ENCODE results near the gene TGIF2.
"Not testable (repeated sequence)": the region's sequence is repeated elsewhere in the genome, so short reads cannot be mapped to it uniquely, and the experiment has no call there.

Gene TGIF2

DNA sequence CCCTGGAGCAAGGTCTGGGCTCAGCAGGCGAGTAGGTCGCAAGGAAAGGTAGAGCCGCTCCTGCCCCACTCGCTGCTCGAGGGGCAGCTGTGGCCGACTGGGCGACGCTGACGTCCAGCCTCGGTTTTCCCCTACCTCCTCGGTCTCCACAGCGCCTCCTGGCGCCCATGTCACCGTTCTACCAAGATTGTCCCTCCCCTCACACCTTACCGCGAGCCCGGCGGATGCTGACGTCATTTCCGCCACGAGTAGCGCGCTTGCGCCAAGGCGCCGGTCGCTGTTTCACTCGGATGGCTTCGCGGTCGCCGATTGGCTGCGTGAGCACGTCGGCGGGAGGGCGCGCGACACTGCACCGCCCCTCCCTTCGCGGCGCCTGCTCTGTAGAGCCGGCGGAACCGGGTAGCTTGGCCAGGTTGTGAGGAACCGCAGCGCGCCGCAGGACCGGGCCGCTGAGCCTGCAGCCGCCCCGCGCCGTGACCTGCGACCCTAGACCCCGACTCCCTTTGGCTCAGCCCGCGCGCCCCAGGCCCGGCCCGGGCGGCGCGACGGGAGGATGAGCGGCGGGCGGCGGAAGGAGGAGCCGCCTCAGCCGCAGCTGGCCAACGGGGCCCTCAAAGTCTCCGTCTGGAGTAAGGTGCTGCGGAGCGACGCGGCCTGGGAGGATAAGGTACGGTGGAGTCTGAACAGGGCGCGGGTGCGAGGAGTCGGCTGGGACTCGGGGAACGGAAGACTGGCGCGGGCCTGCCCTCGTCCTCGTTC, 32.2 kb downstream of the TGIF2 start, which contains the start of gene RAB5IF:
TSS of gene RAB5IF (plus strand) at position 381 of the 759 bp plus-strand sequence. CDS start at position 554, 173 bp downstream.
- no peaks in the 10 kb centered on the region for H3K9me3 Mint-ChIP-seq
- H3K27me3 Mint-ChIP-seq (ENCODE audit: low read depth, poor library complexity), result peaks cover 13% of the 10 kb centered on the region
- peak within 1 kb of the TSS; percentile 99 for H3K4me3 Mint-ChIP-seq

DNA sequence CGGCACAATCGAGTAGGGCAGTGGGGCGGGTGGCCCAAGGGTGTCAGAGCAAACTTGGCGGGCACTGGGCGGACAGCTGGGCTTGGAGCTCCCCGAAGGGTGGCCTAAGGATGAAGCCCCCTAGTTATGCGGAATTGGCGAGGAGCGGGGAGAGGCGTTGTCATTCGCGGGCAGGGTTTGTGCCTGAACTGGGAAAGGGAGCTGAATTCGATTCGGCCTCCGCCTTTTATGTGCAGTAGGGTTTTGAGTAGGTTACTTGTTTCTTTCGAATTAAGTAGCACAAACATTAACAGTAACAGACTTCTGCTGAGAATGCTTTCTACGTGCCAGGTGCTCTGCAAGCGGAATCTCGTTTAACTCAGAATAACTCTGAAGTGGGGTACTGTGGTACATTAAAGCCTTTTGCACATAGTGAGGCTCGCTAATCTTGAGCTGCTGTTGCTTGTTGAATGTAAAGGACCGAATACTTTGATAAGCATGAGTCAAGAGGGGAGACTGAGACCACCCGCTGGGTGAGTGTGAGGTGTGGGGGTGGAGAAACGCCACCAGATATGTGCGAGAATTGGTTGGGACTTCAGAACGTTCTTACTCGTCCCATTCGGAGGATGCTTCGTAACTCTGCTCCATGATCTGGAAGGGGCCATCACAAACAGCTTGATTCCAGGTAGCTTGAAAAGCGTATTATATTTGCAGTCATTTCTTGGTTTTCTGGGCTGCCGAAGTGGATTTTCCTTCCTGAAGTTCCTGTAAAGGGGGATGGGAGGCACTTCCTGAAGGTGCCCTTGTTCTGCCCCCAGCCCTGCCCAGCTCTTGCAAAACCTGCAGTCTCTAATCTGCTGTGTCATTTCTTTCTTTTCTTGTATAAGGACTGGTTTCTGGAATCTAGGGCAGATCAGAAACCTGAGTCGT, 33.0 kb downstream of the TGIF2 start:
- Mint-ChIP-seq H3K4me1 (peaks cover 25% of the 10 kb centered on the region), H3K27me3 (ENCODE audit: low read depth, poor library complexity) (peaks cover 13% of the 10 kb centered on the region), H3K9me3 (no peaks in the 10 kb centered on the region), H3K36me3 (ENCODE audit: low read depth) (peaks cover 25% of the 10 kb centered on the region), H3K4me3 (peak overlapping the region; percentile 99), H3K27ac (peak overlapping the region; percentile 99)
- TF ChIP-seq, protein P1, sequence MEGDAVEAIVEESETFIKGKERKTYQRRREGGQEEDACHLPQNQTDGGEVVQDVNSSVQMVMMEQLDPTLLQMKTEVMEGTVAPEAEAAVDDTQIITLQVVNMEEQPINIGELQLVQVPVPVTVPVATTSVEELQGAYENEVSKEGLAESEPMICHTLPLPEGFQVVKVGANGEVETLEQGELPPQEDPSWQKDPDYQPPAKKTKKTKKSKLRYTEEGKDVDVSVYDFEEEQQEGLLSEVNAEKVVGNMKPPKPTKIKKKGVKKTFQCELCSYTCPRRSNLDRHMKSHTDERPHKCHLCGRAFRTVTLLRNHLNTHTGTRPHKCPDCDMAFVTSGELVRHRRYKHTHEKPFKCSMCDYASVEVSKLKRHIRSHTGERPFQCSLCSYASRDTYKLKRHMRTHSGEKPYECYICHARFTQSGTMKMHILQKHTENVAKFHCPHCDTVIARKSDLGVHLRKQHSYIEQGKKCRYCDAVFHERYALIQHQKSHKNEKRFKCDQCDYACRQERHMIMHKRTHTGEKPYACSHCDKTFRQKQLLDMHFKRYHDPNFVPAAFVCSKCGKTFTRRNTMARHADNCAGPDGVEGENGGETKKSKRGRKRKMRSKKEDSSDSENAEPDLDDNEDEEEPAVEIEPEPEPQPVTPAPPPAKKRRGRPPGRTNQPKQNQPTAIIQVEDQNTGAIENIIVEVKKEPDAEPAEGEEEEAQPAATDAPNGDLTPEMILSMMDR (IDR thresholded peaks at IDR 0.05), result no peak
- DNase-seq, result no peak

More for the DNA sequence above, 32.2 kb downstream of the TGIF2 start, which contains the start of gene RAB5IF:
- DNase-seq, result peak; percentile 99
- TF ChIP-seq, protein P1 (IDR thresholded peaks at IDR 0.05), result peak; percentile 82
- Mint-ChIP-seq H3K36me3 (ENCODE audit: low read depth) (peaks cover 21% of the 10 kb centered on the region), H3K27ac (peak within 1 kb of the TSS; percentile 99), H3K4me1 (peaks cover 28% of the 10 kb centered on the region)

DNA sequence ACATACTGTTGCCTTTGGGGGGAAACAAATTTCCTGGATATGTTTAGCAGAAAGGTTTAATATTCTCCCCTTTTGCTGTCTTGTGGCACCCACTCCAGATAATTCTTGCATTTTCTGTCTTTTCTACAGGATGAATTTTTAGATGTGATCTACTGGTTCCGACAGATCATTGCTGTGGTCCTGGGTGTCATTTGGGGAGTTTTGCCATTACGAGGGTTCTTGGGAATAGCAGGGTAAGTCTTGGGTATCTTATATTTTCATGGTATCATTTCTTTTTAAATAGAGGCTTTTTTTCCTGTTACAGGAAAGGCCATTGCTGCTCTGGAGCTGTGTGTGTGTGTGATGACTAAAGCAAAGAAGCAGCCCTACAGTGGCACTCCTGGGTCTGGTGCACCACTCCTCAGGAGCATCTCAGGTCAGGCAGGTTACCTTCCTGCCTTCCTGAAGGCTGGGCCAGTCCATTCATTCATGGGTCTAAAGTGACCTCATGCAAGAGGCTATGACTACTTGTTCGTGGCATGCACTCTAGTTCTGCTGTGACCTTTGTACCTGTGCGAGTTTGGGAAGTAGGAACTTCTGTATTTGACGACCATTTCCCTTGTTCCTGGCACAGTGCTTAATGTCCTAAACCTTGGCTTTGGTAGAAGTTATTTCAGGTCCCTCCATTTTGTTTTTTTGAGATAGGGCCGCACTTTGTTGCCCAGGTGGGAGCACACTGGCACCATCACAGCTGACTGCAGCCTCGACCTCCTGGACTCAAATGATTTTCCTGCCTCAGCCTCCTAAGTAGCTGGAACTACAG, 34.4 kb downstream of the TGIF2 start:
- Mint-ChIP-seq H3K36me3 (ENCODE audit: low read depth) (peaks cover 37% of the 10 kb centered on the region), H3K27ac (peak overlapping the region; percentile 84), H3K9me3 (no peaks in the 10 kb centered on the region), H3K4me3 (peak overlapping the region; percentile 59), H3K4me1 (peaks cover 20% of the 10 kb centered on the region), H3K27me3 (ENCODE audit: low read depth, poor library complexity) (peaks cover 12% of the 10 kb centered on the region)
- DNase-seq, result no peak
- TF ChIP-seq, protein P1 (IDR thresholded peaks at IDR 0.05), result no peak

DNA sequence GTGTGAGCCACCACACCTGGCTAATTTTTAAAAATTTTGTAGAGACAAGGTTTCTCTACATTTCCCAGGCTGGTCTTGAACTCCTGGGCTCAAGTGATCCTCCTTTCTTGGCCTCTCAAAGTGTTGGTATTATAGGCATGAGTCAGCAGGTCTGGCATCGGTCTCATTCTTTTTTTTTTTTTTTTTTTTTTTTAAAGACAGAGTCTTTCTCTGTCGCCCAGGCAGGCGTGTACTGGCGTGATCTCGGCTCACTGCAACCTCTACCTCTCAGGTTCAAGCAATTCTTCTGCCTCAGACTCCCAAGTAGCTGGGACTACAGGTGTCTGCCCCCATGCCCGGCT, 35.0 kb downstream of the TGIF2 start:
- Mint-ChIP-seq H3K36me3 (ENCODE audit: low read depth) (peaks cover 41% of the 10 kb centered on the region), H3K4me1 (peaks cover 20% of the 10 kb centered on the region)
- not testable (repeated sequence) for DNase-seq; H3K27me3 Mint-ChIP-seq (ENCODE audit: low read depth, poor library complexity); H3K4me3 Mint-ChIP-seq; H3K27ac Mint-ChIP-seq; H3K9me3 Mint-ChIP-seq

DNA sequence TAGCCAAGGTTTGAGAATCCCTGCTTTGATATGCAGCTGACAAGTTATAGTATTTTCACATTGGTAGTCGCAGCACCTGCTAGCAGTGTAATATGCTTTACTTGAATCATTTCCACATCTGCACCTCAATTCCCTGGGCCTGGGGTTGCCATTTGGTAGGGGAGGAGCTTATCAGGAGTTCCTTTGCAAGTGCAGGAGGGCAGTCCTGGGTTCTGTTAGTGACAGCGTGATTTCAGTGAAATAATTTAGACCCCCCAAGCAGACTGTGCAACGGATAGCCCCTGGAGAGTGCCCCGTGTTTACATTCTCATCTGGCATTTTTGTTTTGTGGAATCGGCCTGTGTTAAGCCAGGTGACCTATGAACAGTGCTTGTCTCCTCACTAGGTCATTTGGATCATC, 38.2 kb downstream of the TGIF2 start:
- peaks cover 42% of the 10 kb centered on the region for H3K36me3 Mint-ChIP-seq (ENCODE audit: low read depth)
- no peak overlapping the region for H3K4me3 Mint-ChIP-seq
- DNase-seq, result no peak
- no peak overlapping the region for H3K27ac Mint-ChIP-seq
- TF ChIP-seq, protein P1 (IDR thresholded peaks at IDR 0.05), result no peak
- peaks cover 11% of the 10 kb centered on the region for H3K4me1 Mint-ChIP-seq
- peaks cover 7% of the 10 kb centered on the region for H3K27me3 Mint-ChIP-seq (ENCODE audit: low read depth, poor library complexity)
- no peaks in the 10 kb centered on the region for H3K9me3 Mint-ChIP-seq

Measured in nephron progenitor cell (in vitro differentiated cells).